Upper lobe of right lung (tissue), 1 donor: ENCODE results near the gene CNIH1. TPM values are rescaled to one million over a fixed set of nuclear protein-coding genes. Genes with fewer than 3 reads are reported as not detected.
A peak's percentile ranks its signal among the peaks of the same experiment; 100 is the strongest.

ENCODE experiments used
- ATAC-seq: fragments of 200-7000 bp; cut with Tn5 transposase; one replicate; pipeline ENCODE4 v1.9.1; 2020; ENCODE audit warnings: mild to moderate bottlenecking, moderate library complexity
- DNase-seq: peaks from one replicate; pipeline ENCODE4 v3.0.0-alpha.2; 2020
- H3K27ac ChIP-seq: fragments of 200-600 bp; one replicate; pipeline ENCODE4 v1.8.0; 2022
- H3K27me3 ChIP-seq: fragments of 200-600 bp; one replicate; pipeline ENCODE4 v1.8.0; 2022; ENCODE audit warnings: mild to moderate bottlenecking
- H3K36me3 ChIP-seq: fragments of 200-600 bp; one replicate; pipeline ENCODE4 v1.8.0; 2022
- H3K4me1 ChIP-seq: fragments of 200-600 bp; one replicate; pipeline ENCODE4 v1.8.0; 2022
- H3K4me3 ChIP-seq: fragments of 200-600 bp; one replicate; pipeline ENCODE4 v1.8.0; 2022; ENCODE audit warnings: mild to moderate bottlenecking
- H3K9me3 ChIP-seq: fragments of 200-600 bp; one replicate; pipeline ENCODE4 v1.8.0; 2022
- intact Hi-C: fragments of 100-400 bp; cut with DNase I; formaldehyde crosslinking; loops from one replicate; pipeline ENCODE4 v1.11.0; 2022
- total RNA-seq: library from RNA; stranded (reverse); fragmentation: NEBNext Ultra II Directional; extraction: Animal tissue kit (Norgen Biotek cat#: 25700); gene quantifications from one replicate; pipeline ENCODE4 v1.2.1, GENCODE V29; 2021
- TF ChIP-seq, protein P1 (sequence below): fragments of 200-600 bp; IDR thresholded peaks from one replicate; pipeline ENCODE4 v1.8.0; 2022; ENCODE audit warnings: antibody characterized with exemption
- donor health status: DM: no; HTN: yes; CAD: no; lungs with severe emphysema.

Gene CNIH1
- total RNA-seq, 1 donor from 2014 or later, result 94.0 TPM

DNA sequence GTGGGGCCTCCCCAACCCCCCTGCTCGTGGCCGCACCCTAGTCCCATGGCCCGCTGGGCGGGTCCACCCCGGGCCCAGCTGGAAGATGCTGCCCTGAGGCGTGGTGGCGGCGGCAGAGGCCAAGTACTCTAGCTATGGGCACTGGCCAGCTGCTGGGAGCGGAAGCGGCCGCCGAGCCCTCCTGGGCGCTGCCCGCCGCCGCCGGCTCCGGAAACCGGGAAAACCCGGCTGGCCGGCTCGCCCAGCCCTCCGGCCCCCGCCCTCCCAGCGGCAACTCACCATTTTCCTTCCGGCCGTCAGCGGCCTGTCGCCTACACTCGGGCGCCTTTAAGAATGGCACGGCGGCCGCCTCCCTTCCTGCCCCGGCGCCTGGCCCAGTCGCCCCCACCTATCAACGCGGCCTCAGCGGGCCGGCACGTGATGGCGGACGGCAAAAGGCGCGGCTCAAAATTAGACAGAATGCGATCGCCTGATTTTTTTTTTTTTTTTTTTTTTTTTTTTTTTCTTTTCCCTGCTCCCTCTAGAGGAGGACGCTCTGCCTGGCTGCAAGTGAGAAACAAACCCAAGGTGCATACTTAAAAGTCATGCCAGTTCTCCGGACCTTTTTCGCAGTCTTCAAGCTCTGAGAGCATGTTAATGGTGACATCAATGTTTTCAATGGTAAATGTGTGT, 47.6 kb upstream of the CNIH1 start, which contains the start of gene GMFB:
GMFB (minus strand) TSS at position 335 of the 672 bp plus-strand sequence; CDS start at position 282, 53 bp downstream.
- Histone ChIP-seq H3K36me3 (no peaks in the 10 kb centered on the region), H3K9me3 (no peaks in the 10 kb centered on the region), H3K27me3 (no peaks in the 10 kb centered on the region), H3K4me1 (peaks cover 12% of the 10 kb centered on the region), H3K4me3 (peak within 1 kb of the TSS; percentile 89), H3K27ac (peak within 1 kb of the TSS; percentile 94)
- ATAC-seq (peak; percentile 98), DNase-seq (peak; percentile 96)
- intact Hi-C loops, result no loop called here
- TF ChIP-seq, protein P1, sequence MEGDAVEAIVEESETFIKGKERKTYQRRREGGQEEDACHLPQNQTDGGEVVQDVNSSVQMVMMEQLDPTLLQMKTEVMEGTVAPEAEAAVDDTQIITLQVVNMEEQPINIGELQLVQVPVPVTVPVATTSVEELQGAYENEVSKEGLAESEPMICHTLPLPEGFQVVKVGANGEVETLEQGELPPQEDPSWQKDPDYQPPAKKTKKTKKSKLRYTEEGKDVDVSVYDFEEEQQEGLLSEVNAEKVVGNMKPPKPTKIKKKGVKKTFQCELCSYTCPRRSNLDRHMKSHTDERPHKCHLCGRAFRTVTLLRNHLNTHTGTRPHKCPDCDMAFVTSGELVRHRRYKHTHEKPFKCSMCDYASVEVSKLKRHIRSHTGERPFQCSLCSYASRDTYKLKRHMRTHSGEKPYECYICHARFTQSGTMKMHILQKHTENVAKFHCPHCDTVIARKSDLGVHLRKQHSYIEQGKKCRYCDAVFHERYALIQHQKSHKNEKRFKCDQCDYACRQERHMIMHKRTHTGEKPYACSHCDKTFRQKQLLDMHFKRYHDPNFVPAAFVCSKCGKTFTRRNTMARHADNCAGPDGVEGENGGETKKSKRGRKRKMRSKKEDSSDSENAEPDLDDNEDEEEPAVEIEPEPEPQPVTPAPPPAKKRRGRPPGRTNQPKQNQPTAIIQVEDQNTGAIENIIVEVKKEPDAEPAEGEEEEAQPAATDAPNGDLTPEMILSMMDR, result peak; percentile 45

DNA sequence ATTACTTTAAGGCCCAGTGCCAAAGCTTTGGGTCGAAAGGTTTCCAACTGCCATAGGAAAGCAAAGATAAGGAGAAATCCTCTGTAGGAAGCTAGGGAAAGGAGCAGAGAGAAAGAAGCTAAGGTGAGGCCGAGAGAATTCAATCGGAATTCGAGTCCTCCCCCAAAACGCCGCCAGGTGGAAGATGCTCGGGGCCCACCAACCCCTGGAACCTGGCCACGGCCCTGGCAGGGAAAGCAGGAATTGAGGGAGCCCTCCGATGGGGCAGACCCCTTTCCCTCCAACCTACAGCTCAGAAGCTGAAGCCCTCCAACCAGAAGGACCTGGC, 47.1 kb upstream of the CNIH1 start:
- peak overlapping the region; percentile 94 for H3K27ac ChIP-seq
- TF ChIP-seq, protein P1, result no peak
- no peaks in the 10 kb centered on the region for H3K27me3 ChIP-seq
- ATAC-seq (no peak), DNase-seq (no peak)
- intact Hi-C loops, result no loop called here
- peaks cover 3% of the 10 kb centered on the region for H3K36me3 ChIP-seq
- no peaks in the 10 kb centered on the region for H3K9me3 ChIP-seq
- H3K4me1 ChIP-seq, result peaks cover 12% of the 10 kb centered on the region
- peak overlapping the region; percentile 89 for H3K4me3 ChIP-seq

DNA sequence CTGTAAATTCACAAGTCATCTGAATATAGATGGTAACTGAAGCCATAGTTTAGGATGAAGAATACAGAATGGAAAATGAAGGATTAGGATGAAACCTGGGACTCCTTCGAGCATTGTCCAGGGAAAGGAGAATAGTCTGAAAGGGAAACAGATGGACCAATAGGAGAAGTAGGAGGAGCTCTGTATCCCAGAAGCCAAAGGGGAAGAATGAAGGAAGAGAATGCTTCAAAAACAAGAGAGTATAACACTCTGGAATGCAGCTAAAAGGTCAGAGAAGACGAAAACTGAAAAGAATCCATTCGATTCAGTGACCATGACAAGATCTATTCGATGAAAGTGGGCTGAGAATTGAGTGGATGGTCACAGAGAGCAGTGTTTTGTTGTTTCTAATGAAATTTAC, 46.6 kb upstream of the CNIH1 start:
- no peaks in the 10 kb centered on the region for H3K27me3 ChIP-seq
- H3K27ac ChIP-seq, result peak overlapping the region; percentile 94
- H3K4me3 ChIP-seq, result peak overlapping the region; percentile 89
- ATAC-seq, result peak; percentile 27
- DNase-seq, result no peak
- H3K4me1 ChIP-seq, result peaks cover 12% of the 10 kb centered on the region
- intact Hi-C loops, result no loop called here
- no peaks in the 10 kb centered on the region for H3K9me3 ChIP-seq
- TF ChIP-seq, protein P1, result no peak
- peaks cover 8% of the 10 kb centered on the region for H3K36me3 ChIP-seq

DNA sequence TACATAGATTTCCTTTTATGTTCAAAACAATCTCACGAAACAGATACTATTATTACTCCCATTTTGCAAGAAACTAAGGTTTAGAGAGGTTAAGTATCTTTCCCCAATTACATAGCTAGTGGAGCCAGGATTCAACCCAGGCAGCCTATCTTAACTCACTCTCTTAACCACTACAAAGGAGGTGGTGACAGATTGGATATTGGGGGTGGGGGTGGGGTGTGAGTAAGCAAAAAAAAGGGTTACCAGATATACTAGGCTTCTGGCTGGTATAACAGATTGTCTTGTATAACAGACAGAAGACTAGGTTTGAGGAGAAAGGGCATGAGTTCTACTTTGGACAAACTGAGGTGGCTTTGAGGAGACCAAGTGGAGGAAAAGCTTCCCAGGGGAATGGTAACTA, 45.5 kb upstream of the CNIH1 start:
- H3K27ac ChIP-seq, result no peak overlapping the region
- H3K4me1 ChIP-seq, result peaks cover 12% of the 10 kb centered on the region

DNA sequence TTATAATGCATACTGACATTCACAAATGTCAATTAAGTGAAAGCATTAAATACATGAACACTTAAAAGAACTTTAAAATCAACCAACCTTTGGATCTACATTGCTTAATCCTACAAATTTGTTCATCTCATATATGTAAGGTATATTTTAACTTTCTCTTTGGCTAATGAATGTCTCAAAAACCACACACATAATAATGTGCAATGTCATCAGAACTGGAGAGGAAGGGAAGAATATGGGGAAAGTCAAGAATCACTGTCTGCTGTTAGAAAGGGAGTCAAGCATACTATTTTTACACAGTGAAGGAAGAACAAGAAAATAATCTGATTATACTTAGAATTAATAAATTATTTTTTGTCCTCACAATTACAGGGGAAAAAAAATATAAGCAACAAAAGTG, 42.7 kb upstream of the CNIH1 start:
- Histone ChIP-seq H3K4me1 (peaks cover 5% of the 10 kb centered on the region), H3K4me3 (no peak overlapping the region), H3K36me3 (peaks cover 36% of the 10 kb centered on the region), H3K27ac (no peak overlapping the region), H3K27me3 (no peaks in the 10 kb centered on the region), H3K9me3 (no peaks in the 10 kb centered on the region)
- no peak for DNase-seq
- TF ChIP-seq, protein P1, result no peak
- no peak for ATAC-seq
- intact Hi-C loops, result no loop called here

More for the DNA sequence above, 45.5 kb upstream of the CNIH1 start:
- Histone ChIP-seq H3K9me3 (no peaks in the 10 kb centered on the region), H3K27me3 (no peaks in the 10 kb centered on the region), H3K4me3 (no peak overlapping the region), H3K36me3 (peaks cover 16% of the 10 kb centered on the region)
- ATAC-seq, result no peak
- intact Hi-C loops, result no loop called here
- TF ChIP-seq, protein P1, result no peak
- DNase-seq, result no peak
